Measurements from ENCODE around the gene SNX13. TPM values are rescaled to one million over a fixed set of nuclear protein-coding genes. Genes with fewer than 3 reads are reported as not detected.

SNX13 gene
- total RNA-seq, 1 experiment from 2014 or later, result 29.0 TPM

DNA sequence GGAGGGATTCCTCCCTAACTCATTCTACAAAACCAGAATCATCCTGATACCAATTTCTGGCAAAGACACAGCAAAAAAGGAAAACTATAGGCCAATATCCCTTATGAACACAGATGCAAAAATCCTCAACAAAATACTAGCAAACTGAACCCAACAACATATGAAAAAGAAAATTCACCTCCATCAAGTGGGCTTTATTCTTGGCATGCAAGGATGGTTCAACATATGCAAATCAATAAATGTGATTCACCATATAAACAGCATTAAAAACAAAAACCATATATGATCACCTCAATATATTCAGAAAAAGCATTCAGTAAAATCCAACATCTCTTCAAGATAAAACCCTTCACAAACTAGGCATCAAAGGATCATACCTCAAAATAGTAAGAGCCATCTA is 23.5 kb downstream of the SNX13 start:
- H3K4me2 ChIP-seq (ENCODE audit: insufficient read depth, insufficient read length, low read length), result no peak overlapping the region
- no peak overlapping the region for H3K56ac ChIP-seq (ENCODE audit: insufficient read length, low read depth, low read length)
- H3K4me1 Mint-ChIP-seq, result peaks cover 15 to 25% of the 10 kb centered on the region in 2 experiments
- no peaks in the 10 kb centered on the region for H3K36me3 Mint-ChIP-seq (ENCODE audit: insufficient read depth in 1 of 3, low read depth in 3 of 3)
- no peaks in the 10 kb centered on the region for H4K20me1 ChIP-seq (ENCODE audit: control insufficient read depth, insufficient read depth, insufficient read length)
- H3K23me2 ChIP-seq (ENCODE audit: insufficient read length, low read depth, low read length, poor library complexity, severe bottlenecking), result no peaks in the 10 kb centered on the region
- no peak overlapping the region for H4K8ac ChIP-seq (replicated peaks; ENCODE audit: insufficient read length, low read depth, low read length)
- H3T11ph ChIP-seq (ENCODE audit: low read length), result no peak overlapping the region
- H3K9me3 Mint-ChIP-seq, result peaks cover 0 to 3% of the 10 kb centered on the region in 2 experiments; a peak in 1 of 5 replicates
- no peak overlapping the region for H4K91ac ChIP-seq (ENCODE audit: insufficient read length, low read depth, low read length)
- H3K4ac ChIP-seq (ENCODE audit: low read depth, low read length), result no peak overlapping the region
- no peak overlapping the region for H2BK20ac ChIP-seq (ENCODE audit: low read depth, low read length, poor library complexity, severe bottlenecking)
- H3K27ac Mint-ChIP-seq, result no peak overlapping the region
- no peaks in the 10 kb centered on the region for H3K27me3 ChIP-seq (ENCODE audit: insufficient read depth, low read length)
- no peak overlapping the region for H3K18ac ChIP-seq (ENCODE audit: insufficient read length, low read depth, low read length)
- H2AK5ac ChIP-seq (ENCODE audit: insufficient read length, low read length), result no peak overlapping the region
- H2BK5ac ChIP-seq (ENCODE audit: insufficient read length, low read length), result no peak overlapping the region
- H3K4me1 ChIP-seq (ENCODE audit: insufficient read depth, low read length), result peaks cover 5% of the 10 kb centered on the region; the same call in 1 of the 2 replicates
- no peak for DNase-seq
- no peak overlapping the region for H2BK120ac ChIP-seq (ENCODE audit: low read depth, low read length, poor library complexity, severe bottlenecking)
- peaks cover 7% of the 10 kb centered on the region; the same call in 1 of the 2 replicates for H3K79me2 ChIP-seq (ENCODE audit: insufficient read depth, low read length)
- no peak overlapping the region for H2AFZ ChIP-seq (ENCODE audit: low read length)
- no peak overlapping the region for H3K9ac ChIP-seq (ENCODE audit: extremely low read depth, insufficient read length, low read length)
- no peak overlapping the region for H4K5ac ChIP-seq (ENCODE audit: insufficient read length, low read depth, low read length)
- H3K4me3 Mint-ChIP-seq, result no peak overlapping the region
- H3K23ac ChIP-seq (ENCODE audit: insufficient read length, low read depth, low read length), result no peak overlapping the region
- no peak overlapping the region for H3K27ac ChIP-seq (ENCODE audit: insufficient read length, low read depth, low read length)
- no peak overlapping the region for H2BK15ac ChIP-seq (ENCODE audit: low read depth, low read length)
- H3K9me3 ChIP-seq (ENCODE audit: control insufficient read depth, low read depth, low read length), result no peaks in the 10 kb centered on the region
- no peaks in the 10 kb centered on the region for H3K27me3 Mint-ChIP-seq (ENCODE audit: low read depth)
- H3K79me1 ChIP-seq (ENCODE audit: insufficient read depth, low read depth, low read length, poor library complexity, severe bottlenecking), result peaks cover 5% of the 10 kb centered on the region
- no peak overlapping the region for H2BK12ac ChIP-seq (ENCODE audit: insufficient read length, low read depth, low read length)
- H3K14ac ChIP-seq (ENCODE audit: insufficient read depth, low read length), result no peak overlapping the region
- TF ChIP-seq, protein P1, sequence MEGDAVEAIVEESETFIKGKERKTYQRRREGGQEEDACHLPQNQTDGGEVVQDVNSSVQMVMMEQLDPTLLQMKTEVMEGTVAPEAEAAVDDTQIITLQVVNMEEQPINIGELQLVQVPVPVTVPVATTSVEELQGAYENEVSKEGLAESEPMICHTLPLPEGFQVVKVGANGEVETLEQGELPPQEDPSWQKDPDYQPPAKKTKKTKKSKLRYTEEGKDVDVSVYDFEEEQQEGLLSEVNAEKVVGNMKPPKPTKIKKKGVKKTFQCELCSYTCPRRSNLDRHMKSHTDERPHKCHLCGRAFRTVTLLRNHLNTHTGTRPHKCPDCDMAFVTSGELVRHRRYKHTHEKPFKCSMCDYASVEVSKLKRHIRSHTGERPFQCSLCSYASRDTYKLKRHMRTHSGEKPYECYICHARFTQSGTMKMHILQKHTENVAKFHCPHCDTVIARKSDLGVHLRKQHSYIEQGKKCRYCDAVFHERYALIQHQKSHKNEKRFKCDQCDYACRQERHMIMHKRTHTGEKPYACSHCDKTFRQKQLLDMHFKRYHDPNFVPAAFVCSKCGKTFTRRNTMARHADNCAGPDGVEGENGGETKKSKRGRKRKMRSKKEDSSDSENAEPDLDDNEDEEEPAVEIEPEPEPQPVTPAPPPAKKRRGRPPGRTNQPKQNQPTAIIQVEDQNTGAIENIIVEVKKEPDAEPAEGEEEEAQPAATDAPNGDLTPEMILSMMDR (conservative IDR thresholded peaks at IDR 0.05), result no peak
